HG03175 (cell line): ENCODE results near the gene GJB1.

Source experiments
- ATAC-seq: cut with Tn5 transposase; IDR thresholded peaks from one replicate; pipeline ENCODE4 v1.9.1; 2021; ENCODE audit warnings: mild to moderate bottlenecking, moderate library complexity; ENCODE audit not compliant: unreplicated experiment

Gene GJB1

DNA sequence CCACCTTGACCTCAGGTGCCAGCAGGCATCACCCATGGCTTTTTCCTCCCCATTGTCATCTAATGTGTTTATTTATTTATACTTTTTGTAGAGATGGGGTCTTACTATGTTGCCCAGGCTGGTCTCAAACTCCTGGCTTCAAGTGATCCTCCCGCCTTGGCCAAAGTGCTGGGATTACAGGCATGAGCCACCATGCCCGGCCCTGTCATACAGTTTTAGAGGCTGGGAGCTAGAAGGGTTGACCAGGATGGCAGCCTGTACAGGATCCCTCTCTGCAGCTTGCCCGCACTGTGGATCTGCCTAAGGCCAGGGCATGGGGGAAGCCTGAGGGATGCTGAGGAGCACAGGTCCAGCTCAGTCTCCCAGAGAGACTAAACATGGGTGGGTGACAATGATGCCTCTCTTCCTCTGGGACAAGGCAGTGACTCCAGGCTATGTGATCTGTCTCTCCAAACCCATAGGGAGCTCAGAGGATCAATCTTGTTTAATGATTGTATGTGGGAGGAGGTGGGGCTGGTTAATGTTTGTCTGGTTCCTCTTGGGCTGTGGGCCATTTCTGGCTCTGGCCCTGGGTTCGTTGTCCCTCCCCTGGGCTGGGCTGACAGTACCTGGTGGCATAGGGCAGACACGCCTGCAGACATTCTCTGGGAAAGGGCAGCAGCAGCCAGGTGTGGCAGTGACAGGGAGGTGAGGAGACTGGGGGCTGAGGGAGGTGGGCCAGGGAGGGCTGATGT lies 8.3 kb upstream of the GJB1 start:
- no peak for ATAC-seq

- ATAC-seq: no peak
Measured at GRCh38 chrX:71215338-71215912, 7.6 kb upstream of the GJB1 start.

GRCh38 chrX:71216485-71216884 lies 6.5 kb upstream of the GJB1 start:
- ATAC-seq: no peak

- ATAC-seq: no peak
Measured at GRCh38 chrX:71217298-71217697, 5.7 kb upstream of the GJB1 start.

DNA sequence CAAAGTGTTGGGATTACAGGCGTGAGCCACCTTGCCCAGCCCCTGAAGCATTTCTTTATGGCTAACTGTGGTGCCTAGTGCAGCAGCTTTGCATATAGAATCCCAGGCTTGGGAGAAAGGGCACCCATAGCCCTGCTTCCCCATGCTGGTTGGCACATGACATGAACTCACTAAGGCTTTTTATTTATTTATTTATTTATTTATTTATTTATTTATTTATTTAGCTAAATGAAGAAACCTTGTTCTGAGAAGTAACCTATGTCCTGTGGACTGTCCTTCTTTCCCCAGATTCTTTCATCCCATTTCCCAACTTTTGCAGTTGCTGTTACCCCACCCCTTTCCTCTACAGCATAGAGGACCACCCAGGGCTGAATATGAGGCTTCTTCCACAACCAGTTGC lies 1.9 kb upstream of the GJB1 start:
- ATAC-seq: no peak

GRCh38 chrX:71224098-71224708 lies 1.2 kb downstream of the GJB1 start:
- ATAC-seq: no peak

DNA sequence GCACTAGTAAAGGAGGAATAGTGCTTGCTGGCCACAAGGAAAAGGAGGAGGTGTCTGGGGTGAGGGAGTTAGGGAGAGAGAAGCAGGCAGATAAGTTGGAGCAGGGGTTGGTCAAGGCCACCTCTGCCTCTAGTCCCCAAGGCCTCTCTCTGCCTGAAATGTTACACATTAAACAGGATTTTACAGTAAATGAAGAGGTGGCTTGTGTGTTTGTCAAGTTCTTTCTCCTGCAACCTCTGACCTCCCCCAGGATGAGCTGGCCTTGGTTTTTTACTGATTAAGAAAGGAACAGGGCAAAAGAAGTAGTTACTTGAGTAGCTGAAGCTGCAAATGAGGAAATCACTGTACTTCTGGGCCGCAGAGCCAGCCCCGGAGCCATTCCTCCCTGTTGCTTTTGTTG lies 2.0 kb downstream of the GJB1 start:
- no peak for ATAC-seq

DNA sequence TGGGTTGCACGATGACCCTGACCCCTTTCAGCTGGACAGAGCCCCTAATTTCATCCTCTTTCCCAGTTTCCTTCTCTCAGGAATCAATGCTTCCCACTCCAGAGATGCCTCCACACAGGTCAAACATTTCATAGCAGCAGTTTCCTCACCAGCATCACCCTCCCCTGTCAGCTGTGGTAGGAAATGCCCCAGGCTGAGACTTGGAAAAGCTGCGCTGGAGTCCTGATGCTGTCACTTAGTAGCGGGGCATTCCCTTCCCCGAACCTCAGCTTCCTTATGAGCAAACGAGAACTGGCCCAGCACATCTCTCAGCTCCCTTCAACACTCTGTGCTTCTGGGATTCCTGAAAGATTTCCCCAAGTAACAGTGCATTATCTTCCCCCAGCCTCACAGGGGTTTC lies 2.7 kb downstream of the GJB1 start:
- no peak for ATAC-seq

DNA sequence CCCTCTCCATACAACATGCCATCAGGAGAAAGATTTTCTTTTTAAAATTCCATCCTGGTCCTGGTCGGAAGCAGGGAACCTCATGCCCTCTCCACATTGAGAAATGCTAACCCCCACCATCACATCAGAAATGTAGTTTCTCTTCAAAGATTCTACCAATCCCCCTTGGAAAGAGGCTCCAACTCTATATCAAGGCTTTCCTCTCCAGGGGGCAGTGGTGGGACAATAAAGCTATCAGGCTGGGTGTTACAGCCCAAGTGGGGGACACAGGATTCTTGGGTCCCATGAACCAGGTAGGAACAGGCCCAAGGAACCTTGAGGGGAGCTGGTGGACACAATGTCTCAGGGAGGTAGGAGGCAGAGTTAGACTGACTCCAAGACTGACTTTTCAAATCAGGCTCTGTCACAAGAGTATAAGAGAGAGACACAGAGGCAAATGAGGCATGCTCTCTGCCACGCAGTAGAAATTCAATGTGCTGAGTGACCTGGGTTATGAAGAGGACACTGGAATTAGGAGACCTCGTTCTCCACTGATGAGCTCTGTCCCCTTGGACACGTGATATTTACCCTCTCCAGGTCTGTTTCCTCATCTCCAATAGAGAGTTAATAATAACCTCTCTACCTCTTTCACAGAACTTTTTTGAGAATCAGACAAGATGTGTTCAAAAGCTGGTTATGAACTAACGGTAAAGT lies 4.5 kb downstream of the GJB1 start:
- ATAC-seq: no peak

- ATAC-seq: no peak
Measured at GRCh38 chrX:71228063-71228642, 5.1 kb downstream of the GJB1 start.

GRCh38 chrX:71235482-71235881 lies 12.5 kb downstream of the GJB1 start:
- no peak for ATAC-seq

- no peak for ATAC-seq
Measured at GRCh38 chrX:71236836-71237235, 13.8 kb downstream of the GJB1 start.

- ATAC-seq: no peak
Measured at GRCh38 chrX:71239781-71240180, 16.8 kb downstream of the GJB1 start.

- no peak for ATAC-seq
Measured at GRCh38 chrX:71241301-71241700, 18.3 kb downstream of the GJB1 start.

GRCh38 chrX:71244359-71245128 lies 21.5 kb downstream of the GJB1 start:
- ATAC-seq: no peak

DNA sequence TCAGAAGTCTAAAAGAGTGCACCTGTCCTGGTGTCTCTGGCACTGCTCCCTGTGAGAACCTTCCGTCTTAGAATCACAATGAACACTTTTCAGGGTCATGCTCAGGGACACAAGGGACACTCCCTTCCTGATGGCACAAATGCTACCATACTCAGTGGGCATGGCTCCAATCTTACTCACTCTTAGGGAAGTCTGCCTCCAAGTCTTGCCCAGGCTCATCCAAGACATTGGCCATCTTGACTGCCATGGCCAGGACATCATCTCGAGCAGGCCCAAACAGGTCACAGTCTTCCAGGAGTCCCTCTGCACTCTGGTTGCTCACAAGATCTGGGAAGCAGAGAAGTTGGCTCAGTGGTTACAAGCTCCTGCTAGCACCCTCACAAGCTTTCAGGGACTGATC lies 22.1 kb downstream of the GJB1 start:
- ATAC-seq: no peak

GRCh38 chrX:71250841-71251240 lies 27.8 kb downstream of the GJB1 start:
- ATAC-seq: no peak

DNA sequence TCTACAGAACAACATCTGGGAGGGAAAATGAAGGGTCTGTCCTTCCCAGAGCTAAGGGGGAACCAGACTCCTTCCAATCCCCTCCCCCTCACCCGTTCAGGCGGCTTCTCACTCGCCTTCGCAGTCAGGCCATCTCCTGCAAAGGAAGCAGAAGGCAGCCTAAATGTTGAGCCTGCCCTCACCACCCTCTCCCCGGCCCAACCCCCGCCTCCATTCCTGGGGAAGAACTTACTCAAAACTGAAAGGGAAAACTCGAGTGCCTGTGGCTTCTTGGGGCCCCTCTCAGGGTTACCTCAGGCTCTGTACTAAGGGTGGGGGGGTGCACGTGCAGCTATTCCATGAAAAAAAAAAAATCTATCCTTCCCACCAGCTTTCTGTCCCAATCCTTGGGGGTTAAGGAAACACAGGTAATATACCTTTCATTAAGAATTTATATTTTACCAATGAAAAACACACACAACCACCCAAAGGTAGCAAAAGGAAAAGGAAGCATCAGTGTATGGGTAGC lies 28.5 kb downstream of the GJB1 start:
- no peak for ATAC-seq

DNA sequence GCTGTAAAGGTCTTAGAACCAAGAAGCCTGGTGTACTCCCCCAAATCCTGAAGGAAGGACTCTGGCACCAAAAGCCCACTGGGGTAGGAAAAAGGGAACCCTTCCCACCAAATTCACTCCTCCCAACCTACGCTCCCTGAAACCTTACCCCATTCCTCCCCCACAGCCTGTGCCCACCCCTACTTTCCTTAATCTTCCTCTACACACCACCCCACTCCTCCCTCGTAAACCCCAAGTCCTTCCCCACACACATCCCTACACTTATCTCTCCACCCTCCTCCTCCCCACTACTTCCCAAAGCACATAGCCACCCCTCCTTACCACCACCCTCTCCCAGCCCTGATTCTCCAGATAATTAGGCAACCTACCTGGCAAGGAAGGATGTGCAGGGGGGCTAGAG lies 29.2 kb downstream of the GJB1 start:
- no peak for ATAC-seq

DNA sequence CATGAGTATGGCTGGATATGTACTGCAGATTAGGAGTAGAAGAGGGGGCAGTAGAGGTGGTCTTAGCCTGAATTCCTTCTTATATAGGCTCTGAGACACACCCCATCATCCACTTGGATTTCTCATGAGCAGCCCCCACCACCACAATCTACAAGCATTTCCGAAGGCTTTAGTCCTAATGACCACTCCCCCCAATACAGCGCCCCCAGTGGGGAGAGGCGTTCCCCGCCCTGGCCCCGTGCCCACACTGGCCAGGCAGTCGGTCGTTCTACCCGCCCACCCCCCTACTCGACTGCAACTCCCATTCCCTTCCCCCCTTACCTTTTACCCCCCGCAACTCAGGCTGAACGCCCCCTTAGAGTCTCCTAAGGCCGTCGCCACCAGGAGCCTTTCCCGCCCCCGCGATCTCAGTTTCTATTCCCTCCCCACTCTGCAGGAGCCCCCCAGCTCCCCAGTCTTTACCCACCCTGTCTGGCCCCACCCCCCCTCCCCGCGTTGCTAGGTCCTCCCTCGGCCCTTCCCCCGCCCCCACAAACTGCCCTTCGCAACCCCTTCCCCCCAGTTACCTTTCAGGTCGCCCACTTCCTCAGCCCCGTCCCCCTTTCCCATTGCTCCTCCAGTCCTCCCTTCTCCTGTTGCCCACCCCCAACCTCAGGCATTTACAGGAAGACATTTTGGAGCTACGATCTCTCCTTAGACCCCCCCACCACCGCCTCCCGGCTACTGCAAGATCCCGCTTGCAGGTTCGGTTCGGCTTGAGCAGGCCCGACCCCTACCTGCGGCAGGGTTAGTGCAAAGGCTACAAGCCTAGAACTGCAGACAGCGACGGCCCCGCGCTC lies 30.4 kb downstream of the GJB1 start:
- ATAC-seq: no peak
